Ramos (cell line): Measurements from ENCODE around the gene NTSR1.

ENCODE experiments used
- in situ Hi-C: fragments of 300-500 bp; cut with MboI; formaldehyde crosslinking; loops from one replicate; pipeline ENCODE4 v1.14.3; 2022; ENCODE audit warnings: low sequenced_read_pairs; ENCODE audit not compliant: unreplicated experiment

The NTSR1 gene

GRCh38 chr20:62778601-62779416, 70.2 kb downstream of the NTSR1 start:
- in situ Hi-C loops = no loop called here

GRCh38 chr20:62779417-62779685, 70.7 kb downstream of the NTSR1 start:
- in situ Hi-C loops = no loop called here

GRCh38 chr20:62780204-62780603, 71.6 kb downstream of the NTSR1 start:
- in situ Hi-C loops = no loop called here

GRCh38 chr20:62780696-62781095, 72.1 kb downstream of the NTSR1 start:
- in situ Hi-C loops = no loop called here

- in situ Hi-C loops = no loop called here
Measured at GRCh38 chr20:62782149-62782892, 73.7 kb downstream of the NTSR1 start.

GRCh38 chr20:62782893-62783278, 74.2 kb downstream of the NTSR1 start:
- in situ Hi-C loops = no loop called here

- in situ Hi-C loops = no loop called here
Measured at GRCh38 chr20:62784497-62784896, 75.9 kb downstream of the NTSR1 start.

- in situ Hi-C loops = no loop called here
Measured at GRCh38 chr20:62785393-62785792, 76.8 kb downstream of the NTSR1 start.

- in situ Hi-C loops = no loop called here
Measured at GRCh38 chr20:62786157-62786556, 77.5 kb downstream of the NTSR1 start.

GRCh38 chr20:62787321-62787720, 78.7 kb downstream of the NTSR1 start:
- in situ Hi-C loops = no loop called here

GRCh38 chr20:62787866-62788265, 79.2 kb downstream of the NTSR1 start:
- in situ Hi-C loops = no loop called here

GRCh38 chr20:62788607-62789006, 80.0 kb downstream of the NTSR1 start:
- in situ Hi-C loops = no loop called here

GRCh38 chr20:62790075-62790474, 81.4 kb downstream of the NTSR1 start:
- in situ Hi-C loops = loop anchor here (5.0 to 10.0 kb wide), 3 partner anchors 165 to 385 kb away; partner anchors contain the start of gene CABLES2

- in situ Hi-C loops = loop anchor here (5.0 to 10.0 kb wide), 3 partner anchors 167 to 387 kb away; partner anchors contain the start of gene CABLES2
Measured at GRCh38 chr20:62791301-62792181, 82.9 kb downstream of the NTSR1 start.

- in situ Hi-C loops = loop anchor here (5.0 to 10.0 kb wide), 3 partner anchors 168 to 388 kb away; partner anchors contain the start of gene CABLES2
Measured at GRCh38 chr20:62792182-62792939, 83.7 kb downstream of the NTSR1 start.

GRCh38 chr20:62792940-62793756, 84.5 kb downstream of the NTSR1 start:
- in situ Hi-C loops = loop anchor here (5.0 to 10.0 kb wide), 3 partner anchors 168 to 388 kb away; partner anchors contain the start of gene CABLES2

GRCh38 chr20:62793757-62794006, 85.0 kb downstream of the NTSR1 start:
- in situ Hi-C loops = loop anchor here (5.0 to 10.0 kb wide), 3 partner anchors 169 to 389 kb away; partner anchors contain the start of gene CABLES2

GRCh38 chr20:62794007-62794724, 85.5 kb downstream of the NTSR1 start:
- in situ Hi-C loops = loop anchor here (5.0 to 10.0 kb wide), 3 partner anchors 169 to 389 kb away; partner anchors contain the start of gene CABLES2
